ENCODE data around the gene NUAK2. TPM values are rescaled to one million over a fixed set of nuclear protein-coding genes. Genes with fewer than 3 reads are reported as not detected.

The NUAK2 gene
- polyA plus RNA-seq, 3 donors, result 9.1 to 44.9 (median 21.9) TPM

DNA sequence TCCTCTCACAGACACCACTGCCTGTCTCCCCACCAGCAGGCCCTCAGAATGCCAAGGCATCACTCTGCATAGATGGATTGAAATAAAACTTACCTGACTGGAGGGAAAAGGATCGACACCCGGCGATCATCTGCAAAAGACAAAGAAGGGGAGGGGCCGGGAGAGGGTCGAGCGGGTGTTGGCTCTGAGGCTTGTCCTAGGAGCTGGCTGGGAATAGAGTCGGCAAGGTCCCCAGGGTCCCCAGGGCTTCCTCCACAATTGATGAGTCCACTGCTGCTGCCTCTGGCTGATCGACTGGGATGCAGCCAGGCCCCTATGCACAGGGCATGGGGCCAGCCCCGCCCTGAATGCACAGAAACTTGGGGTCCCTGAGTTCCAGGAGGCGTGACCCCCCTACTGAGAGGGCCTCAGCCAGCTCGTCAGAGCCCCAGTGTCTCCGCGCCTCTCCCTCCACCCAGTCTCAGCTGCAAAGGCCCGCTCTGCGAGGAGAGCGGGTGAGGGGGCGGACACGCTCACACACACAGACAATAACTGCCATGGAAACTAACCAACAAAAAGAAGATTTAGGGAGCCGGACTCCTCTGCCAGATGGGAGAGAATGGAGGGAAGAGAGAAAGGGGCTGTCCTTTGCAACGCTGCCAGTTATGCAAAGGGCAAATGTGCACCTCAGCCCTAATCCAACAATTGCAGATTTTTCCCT is 35.0 kb upstream of the NUAK2 start, which contains the start of gene KLHDC8A:
TSS of gene KLHDC8A (minus strand) at position 483 of the 700 bp plus-strand sequence. CDS start 13,318 bp downstream, outside the sequence.
- Histone ChIP-seq H4K20me1 (ENCODE audit: insufficient read depth, low read length) (no peaks in the 10 kb centered on the region), H3K36me3 (replicated peaks in 1 of 2; ENCODE audit: control insufficient read depth in 1 of 2, insufficient read depth in 2 of 2, low read length in 2 of 2) (no peaks in the 10 kb centered on the region), H3K79me2 (ENCODE audit: insufficient read depth, low read length) (no peaks in the 10 kb centered on the region), H3K9me3 (replicated peaks in 1 of 2; ENCODE audit: control insufficient read depth in 1 of 2, insufficient read depth in 1 of 2, low read length in 2 of 2) (no peaks in the 10 kb centered on the region), H2AFZ (ENCODE audit: insufficient read depth, low read depth, low read length, poor library complexity, severe bottlenecking) (no peak within 1 kb of the TSS), H3K4me3 (replicated peaks in 1 of 3; ENCODE audit: low read depth in 2 of 3, low read length in 3 of 3) (no peak within 1 kb of the TSS), H3K27me3 (ENCODE audit: control insufficient read depth in 2 of 2, insufficient read depth in 2 of 2, low read length in 2 of 2) (peaks cover 2 to 11% of the 10 kb centered on the region in 2 donors), H3K4me1 (ENCODE audit: control insufficient read depth in 1 of 2, insufficient read depth in 2 of 2, low read length in 2 of 2) (no peaks in the 10 kb centered on the region), H3K9ac (ENCODE audit: insufficient read depth, low read length, poor library complexity, severe bottlenecking) (no peak within 1 kb of the TSS), H3K27ac (ENCODE audit: low read depth in 1 of 2, low read length in 2 of 2) (no peak within 1 kb of the TSS), H3K4me2 (replicated peaks; ENCODE audit: extremely low read depth, low read length, poor library complexity, severe bottlenecking) (no peak within 1 kb of the TSS)
- Mint-ChIP-seq H3K9me3 (no peaks in the 10 kb centered on the region), H3K4me1 (peaks cover 2% of the 10 kb centered on the region), H3K27me3 (ENCODE audit: low read depth in 3 of 3) (peaks cover 5 to 35% (median 27%) of the 10 kb centered on the region in 3 donors), H3K36me3 (no peaks in the 10 kb centered on the region), H3K4me3 (no peak within 1 kb of the TSS), H3K27ac (no peak within 1 kb of the TSS)
- TF ChIP-seq, protein P1, sequence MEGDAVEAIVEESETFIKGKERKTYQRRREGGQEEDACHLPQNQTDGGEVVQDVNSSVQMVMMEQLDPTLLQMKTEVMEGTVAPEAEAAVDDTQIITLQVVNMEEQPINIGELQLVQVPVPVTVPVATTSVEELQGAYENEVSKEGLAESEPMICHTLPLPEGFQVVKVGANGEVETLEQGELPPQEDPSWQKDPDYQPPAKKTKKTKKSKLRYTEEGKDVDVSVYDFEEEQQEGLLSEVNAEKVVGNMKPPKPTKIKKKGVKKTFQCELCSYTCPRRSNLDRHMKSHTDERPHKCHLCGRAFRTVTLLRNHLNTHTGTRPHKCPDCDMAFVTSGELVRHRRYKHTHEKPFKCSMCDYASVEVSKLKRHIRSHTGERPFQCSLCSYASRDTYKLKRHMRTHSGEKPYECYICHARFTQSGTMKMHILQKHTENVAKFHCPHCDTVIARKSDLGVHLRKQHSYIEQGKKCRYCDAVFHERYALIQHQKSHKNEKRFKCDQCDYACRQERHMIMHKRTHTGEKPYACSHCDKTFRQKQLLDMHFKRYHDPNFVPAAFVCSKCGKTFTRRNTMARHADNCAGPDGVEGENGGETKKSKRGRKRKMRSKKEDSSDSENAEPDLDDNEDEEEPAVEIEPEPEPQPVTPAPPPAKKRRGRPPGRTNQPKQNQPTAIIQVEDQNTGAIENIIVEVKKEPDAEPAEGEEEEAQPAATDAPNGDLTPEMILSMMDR (IDR thresholded peaks at IDR 0.05), result no peak
- no peak for DNase-seq
- 87% methylated on average over 9 of the region's 20 CpGs for WGBS (ENCODE audit: insufficient coverage)
- intact Hi-C loops (cut with micrococcal nuclease), result no loop called here

DNA sequence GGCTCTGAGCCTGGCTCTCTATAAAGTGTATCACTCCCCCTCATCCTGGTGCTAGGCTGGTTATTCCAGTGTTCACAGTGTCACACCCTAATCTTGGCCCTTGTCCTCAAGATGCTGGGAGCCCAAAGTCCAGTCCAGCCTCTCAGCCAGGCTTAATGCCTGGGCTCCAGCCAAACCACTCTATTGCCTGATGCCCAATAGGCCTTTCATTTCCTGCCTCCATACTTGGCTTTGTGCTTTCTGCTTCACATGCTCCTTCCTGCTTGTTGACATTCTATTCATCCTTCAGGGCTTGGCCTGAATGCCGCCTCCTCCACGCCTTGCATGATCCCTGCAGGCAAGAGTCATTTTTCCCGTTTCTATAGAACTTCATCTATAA is 33.5 kb upstream of the NUAK2 start:
- no peak overlapping the region for H2AFZ ChIP-seq (ENCODE audit: insufficient read depth, low read depth, low read length, poor library complexity, severe bottlenecking)
- H3K4me1 Mint-ChIP-seq, result peaks cover 2% of the 10 kb centered on the region
- no peaks in the 10 kb centered on the region for H4K20me1 ChIP-seq (ENCODE audit: insufficient read depth, low read length)
- TF ChIP-seq, protein P1 (IDR thresholded peaks at IDR 0.05), result no peak
- WGBS (ENCODE audit: insufficient coverage), result no CpG with 5 or more reads among the region's 3 CpGs
- no peak overlapping the region for H3K27ac ChIP-seq (ENCODE audit: low read depth in 1 of 2, low read length in 2 of 2)
- no peaks in the 10 kb centered on the region for H3K4me1 ChIP-seq (ENCODE audit: control insufficient read depth in 1 of 2, insufficient read depth in 2 of 2, low read length in 2 of 2)
- H3K9ac ChIP-seq (ENCODE audit: insufficient read depth, low read length, poor library complexity, severe bottlenecking), result no peak overlapping the region
- H3K9me3 Mint-ChIP-seq, result no peaks in the 10 kb centered on the region
- no peak overlapping the region for H3K4me3 ChIP-seq (replicated peaks in 1 of 3; ENCODE audit: low read depth in 2 of 3, low read length in 3 of 3)
- no peak overlapping the region for H3K27ac Mint-ChIP-seq
- DNase-seq, result no peak
- H3K4me2 ChIP-seq (replicated peaks; ENCODE audit: extremely low read depth, low read length, poor library complexity, severe bottlenecking), result no peak overlapping the region
- peaks cover 2 to 10% of the 10 kb centered on the region in 2 donors for H3K27me3 ChIP-seq (ENCODE audit: control insufficient read depth in 2 of 2, insufficient read depth in 2 of 2, low read length in 2 of 2)
- H3K9me3 ChIP-seq (replicated peaks in 1 of 2; ENCODE audit: control insufficient read depth in 1 of 2, insufficient read depth in 1 of 2, low read length in 2 of 2), result no peaks in the 10 kb centered on the region
- H3K4me3 Mint-ChIP-seq, result peak overlapping the region in 1 of 2 donors; percentile 25
- no peaks in the 10 kb centered on the region for H3K36me3 Mint-ChIP-seq
- intact Hi-C loops (cut with micrococcal nuclease), result no loop called here
- H3K27me3 Mint-ChIP-seq (ENCODE audit: low read depth in 3 of 3), result peaks cover 5 to 30% (median 25%) of the 10 kb centered on the region in 3 donors
- H3K79me2 ChIP-seq (ENCODE audit: insufficient read depth, low read length), result no peaks in the 10 kb centered on the region
- H3K36me3 ChIP-seq (replicated peaks in 1 of 2; ENCODE audit: control insufficient read depth in 1 of 2, insufficient read depth in 2 of 2, low read length in 2 of 2), result no peaks in the 10 kb centered on the region
